Measurements from ENCODE around the gene LBX1.

Gene LBX1

DNA sequence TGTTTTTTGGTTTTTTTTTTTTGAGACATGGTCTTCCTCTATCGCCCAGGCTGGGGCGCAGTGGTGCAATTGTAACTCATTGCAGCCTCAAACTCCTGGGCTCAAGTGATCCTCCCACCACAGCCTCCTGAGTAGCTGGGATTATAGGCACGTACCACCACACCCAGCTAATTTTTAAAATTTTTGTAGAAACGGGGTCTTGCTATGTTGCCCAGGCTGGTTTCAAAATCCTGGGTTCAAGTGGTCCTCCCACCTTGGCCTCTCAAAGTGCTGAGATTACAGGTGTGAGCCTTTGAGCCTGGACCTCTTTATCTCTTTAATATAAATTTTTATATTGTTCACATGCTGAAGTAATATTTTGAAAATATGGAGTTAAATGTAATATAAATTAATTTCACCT is 28.2 kb upstream of the LBX1 start:
- no peak for DNase-seq (ENCODE audit: extremely low read depth, low read depth)
- TF ChIP-seq, protein P1, sequence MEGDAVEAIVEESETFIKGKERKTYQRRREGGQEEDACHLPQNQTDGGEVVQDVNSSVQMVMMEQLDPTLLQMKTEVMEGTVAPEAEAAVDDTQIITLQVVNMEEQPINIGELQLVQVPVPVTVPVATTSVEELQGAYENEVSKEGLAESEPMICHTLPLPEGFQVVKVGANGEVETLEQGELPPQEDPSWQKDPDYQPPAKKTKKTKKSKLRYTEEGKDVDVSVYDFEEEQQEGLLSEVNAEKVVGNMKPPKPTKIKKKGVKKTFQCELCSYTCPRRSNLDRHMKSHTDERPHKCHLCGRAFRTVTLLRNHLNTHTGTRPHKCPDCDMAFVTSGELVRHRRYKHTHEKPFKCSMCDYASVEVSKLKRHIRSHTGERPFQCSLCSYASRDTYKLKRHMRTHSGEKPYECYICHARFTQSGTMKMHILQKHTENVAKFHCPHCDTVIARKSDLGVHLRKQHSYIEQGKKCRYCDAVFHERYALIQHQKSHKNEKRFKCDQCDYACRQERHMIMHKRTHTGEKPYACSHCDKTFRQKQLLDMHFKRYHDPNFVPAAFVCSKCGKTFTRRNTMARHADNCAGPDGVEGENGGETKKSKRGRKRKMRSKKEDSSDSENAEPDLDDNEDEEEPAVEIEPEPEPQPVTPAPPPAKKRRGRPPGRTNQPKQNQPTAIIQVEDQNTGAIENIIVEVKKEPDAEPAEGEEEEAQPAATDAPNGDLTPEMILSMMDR (IDR thresholded peaks at IDR 0.05; ENCODE audit: low read depth, low read length) = no peak

DNA sequence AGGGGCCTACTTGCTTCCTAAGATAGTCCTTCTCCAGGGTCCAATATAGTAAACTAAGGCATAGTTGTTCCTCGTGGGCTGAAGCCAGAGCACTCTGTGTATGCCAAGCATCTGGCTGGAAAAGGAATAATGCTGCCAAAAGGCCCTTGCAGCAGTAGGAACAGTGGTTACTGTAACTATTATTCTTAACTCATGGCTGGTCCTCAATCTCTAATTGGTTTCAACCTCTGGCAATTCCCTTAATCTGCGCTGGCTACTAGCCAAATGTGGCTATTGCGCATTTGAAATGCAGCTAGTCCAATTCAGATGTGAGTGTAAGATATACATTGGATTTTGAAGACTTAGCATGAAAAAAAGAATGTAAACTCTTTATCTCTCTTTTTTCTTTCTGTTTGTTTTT is 27.8 kb upstream of the LBX1 start:
- TF ChIP-seq, protein P1 (IDR thresholded peaks at IDR 0.05; ENCODE audit: low read depth, low read length) = no peak
- no peak for DNase-seq (ENCODE audit: extremely low read depth, low read depth)

DNA sequence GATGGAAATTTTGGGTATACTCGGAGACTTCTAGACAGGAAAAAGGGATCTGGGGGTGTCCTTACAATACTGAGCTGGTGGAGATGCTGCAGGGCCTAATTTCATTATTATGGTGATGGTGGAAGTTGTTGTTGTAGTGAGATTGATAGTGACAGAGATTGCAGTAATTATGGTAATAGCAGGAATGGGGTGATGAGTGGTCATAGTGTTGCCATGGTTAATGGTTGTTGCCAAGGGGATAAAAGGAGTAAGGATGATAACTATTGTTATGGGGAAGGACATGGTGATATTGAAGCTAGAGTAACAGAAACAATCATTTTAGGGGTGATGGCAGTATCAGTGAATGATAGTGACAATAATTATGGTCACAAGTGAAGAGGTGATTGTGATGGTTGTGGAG is 27.1 kb upstream of the LBX1 start:
- DNase-seq (ENCODE audit: extremely low read depth, low read depth) = no peak
- TF ChIP-seq, protein P1 (IDR thresholded peaks at IDR 0.05; ENCODE audit: low read depth, low read length) = no peak

DNA sequence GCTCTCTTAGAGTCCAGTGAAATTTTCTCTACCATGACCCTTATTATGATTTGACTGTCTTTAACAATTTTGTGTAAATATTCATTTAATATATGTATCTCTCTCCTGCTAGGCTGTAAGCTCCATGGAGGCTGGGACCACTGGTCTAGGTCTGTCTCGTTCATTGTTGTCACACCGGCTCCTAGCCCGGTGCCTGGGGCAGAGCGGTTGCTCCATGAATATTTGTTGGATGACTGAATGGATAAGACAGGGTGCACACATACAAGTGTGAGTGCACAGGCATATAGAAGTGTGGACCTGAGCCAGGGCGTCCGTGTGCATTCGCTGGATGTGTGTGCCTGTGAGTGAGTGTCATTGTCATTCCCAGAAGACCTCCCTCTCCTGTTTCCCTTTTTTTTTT is 20.9 kb upstream of the LBX1 start:
- TF ChIP-seq, protein P1 (IDR thresholded peaks at IDR 0.05; ENCODE audit: low read depth, low read length) = no peak
- no peak for DNase-seq (ENCODE audit: extremely low read depth, low read depth)

DNA sequence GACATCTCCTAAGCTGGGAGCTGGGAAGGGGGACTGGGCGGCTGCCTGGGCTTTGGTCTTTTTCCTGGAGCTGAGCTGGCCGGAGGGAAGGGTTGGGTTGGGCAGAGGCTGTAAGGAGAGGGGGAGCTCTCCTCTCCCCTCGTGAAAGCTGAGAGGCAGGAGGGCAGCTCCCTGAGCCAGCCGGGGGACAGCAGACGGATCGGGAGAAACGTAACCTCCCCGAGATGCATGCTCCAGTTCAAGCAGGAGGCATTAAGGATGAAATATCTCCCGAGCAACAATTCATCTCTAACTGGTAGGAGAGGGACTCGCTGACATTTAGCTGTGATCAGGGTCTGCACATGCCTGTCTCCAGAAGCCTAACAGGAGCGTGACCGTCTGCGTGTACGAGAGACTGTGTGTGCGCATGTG is 19.9 kb upstream of the LBX1 start:
- TF ChIP-seq, protein P1 (IDR thresholded peaks at IDR 0.05; ENCODE audit: low read depth, low read length) = no peak
- DNase-seq (ENCODE audit: extremely low read depth, low read depth) = no peak

DNA sequence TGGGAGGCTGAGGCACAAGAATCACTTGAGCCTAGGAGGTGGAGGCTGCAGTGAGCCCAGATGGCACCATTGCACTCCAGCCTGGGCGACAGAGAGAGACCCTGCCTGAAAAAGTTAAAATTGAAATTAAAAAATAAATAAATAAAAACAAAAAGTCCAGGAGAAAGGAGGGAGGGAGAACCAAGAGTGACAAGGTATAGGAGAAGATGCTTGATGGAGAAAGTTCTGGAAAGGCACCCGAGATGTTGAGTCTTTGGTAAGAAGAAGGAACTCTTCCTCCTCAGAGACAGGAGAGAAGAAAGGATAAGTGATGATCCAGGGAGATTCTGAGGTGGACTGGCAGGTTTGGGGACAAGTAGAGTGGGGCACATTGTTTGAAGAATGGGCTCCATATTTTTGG is 17.4 kb upstream of the LBX1 start:
- no peak for DNase-seq (ENCODE audit: extremely low read depth, low read depth)
- TF ChIP-seq, protein P1 (IDR thresholded peaks at IDR 0.05; ENCODE audit: low read depth, low read length) = no peak

DNA sequence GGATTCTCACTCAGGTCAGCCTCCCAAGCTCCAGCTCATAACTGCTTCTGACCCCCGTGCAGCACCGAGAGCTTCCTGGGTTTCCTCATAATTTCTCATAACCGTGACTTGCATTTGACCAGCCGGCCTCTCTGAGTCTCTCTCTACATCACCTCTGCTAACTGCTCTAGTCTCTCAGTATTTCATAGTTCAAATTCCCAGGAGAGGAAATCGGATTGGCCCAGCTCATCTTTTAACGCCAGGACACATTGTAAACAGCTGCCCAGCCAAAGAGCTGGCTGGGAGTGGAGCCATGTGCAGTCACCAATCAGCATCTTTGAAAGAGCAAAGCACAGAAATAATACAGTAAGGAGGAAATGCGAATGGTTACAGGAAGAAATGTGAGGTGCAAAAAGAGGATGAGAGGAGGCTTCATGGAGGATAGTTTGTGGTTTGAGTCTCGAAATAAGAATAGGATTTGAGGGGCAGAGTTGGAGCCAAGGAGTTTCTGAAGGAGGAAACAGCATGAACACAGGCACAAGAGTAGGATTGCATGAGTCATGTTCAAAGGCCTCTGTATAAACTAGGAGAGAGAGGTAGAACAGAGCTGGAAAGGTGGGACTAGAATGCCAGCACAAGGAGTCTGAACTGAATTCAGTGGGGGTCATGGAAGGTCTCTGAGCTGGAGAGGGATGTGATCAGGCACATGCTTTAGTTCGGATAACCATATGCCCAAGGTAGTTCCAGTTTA is 15.2 kb upstream of the LBX1 start:
- TF ChIP-seq, protein P1 (IDR thresholded peaks at IDR 0.05; ENCODE audit: low read depth, low read length) = no peak
- DNase-seq (ENCODE audit: extremely low read depth, low read depth) = peak; percentile 7
